GM18907 (cell line): ENCODE data around the gene RTN4RL1.
A peak's percentile ranks its signal among the peaks of the same experiment; 100 is the strongest.

Source experiments
- ATAC-seq: cut with Tn5 transposase; IDR thresholded peaks from one replicate; pipeline ENCODE4 v1.9.1; 2021; ENCODE audit warnings: mild to moderate bottlenecking, moderate library complexity; ENCODE audit not compliant: unreplicated experiment

The RTN4RL1 gene, protein sequence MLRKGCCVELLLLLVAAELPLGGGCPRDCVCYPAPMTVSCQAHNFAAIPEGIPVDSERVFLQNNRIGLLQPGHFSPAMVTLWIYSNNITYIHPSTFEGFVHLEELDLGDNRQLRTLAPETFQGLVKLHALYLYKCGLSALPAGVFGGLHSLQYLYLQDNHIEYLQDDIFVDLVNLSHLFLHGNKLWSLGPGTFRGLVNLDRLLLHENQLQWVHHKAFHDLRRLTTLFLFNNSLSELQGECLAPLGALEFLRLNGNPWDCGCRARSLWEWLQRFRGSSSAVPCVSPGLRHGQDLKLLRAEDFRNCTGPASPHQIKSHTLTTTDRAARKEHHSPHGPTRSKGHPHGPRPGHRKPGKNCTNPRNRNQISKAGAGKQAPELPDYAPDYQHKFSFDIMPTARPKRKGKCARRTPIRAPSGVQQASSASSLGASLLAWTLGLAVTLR

DNA sequence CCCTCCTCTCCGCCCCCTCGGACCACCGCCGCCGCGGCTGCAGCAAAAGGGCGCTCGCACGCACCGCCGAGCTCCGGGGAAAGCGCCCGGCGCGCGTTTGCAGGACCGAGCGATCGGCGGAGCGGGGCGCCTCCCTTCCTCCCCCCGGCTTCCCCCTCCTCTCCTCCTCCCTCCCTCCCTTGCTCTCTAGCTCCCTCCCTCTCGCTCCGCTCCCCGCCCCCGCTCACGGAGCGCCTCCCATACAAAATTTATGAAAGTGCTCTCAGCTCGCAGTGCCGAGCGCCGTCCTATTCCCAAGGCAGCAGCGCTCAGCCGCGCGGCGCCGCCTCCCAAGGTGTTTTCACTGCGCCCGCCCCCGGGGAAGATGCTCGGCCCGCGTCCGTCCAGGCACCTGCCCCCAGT lies at the start of gene RTN4RL1:
Gene RTN4RL1 (minus strand): TSS at position 115 of the 402 bp plus-strand sequence. CDS start 469 bp downstream, outside the sequence.
- ATAC-seq: no peak

- no peak for ATAC-seq
These were observed 49.8 kb upstream of the RTN4RL1 start for GRCh38 chr17:2074919-2075318.

DNA sequence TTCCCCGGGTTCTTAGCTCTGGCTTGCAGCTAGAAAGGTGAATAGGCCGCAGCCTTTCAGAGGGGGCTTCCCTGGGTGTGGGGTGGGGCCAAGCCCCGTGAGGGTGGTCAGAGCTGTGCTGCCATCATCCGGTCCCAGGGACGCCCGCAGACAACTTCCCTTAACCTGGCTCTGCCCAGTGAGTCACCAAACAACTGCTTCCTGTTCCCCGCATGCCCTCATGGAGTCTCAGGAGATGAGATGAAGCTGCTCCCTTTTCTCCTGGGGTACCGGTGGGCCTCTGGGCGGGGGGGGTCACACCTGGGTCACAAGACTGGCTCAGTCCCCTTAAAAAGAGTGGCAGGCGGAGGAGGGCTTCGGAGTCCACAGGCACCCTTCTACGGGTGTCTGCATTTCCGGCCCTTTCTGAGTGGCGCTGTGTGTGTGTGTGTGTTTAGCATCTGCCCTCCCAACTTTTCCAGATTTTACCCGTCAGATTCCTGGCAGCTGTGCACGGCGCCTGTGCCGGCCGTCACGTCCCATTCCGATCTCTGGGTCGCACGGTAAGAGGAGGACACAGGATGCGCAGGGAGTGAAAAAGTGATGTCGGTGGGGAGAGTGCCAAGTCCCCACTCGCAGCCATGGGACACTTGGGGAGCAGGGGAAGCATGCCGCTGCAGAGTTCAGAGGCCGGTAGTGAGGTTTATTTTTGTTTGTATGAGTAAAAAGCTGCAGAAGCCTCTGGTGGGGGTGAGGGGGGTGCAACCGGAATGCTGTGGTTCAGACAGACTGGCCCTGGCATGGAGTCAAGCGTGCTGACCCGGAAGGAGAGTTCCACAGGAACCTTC lies 46.5 kb upstream of the RTN4RL1 start:
- ATAC-seq: no peak

GRCh38 chr17:2071024-2071385 lies 45.9 kb upstream of the RTN4RL1 start:
- ATAC-seq: no peak

DNA sequence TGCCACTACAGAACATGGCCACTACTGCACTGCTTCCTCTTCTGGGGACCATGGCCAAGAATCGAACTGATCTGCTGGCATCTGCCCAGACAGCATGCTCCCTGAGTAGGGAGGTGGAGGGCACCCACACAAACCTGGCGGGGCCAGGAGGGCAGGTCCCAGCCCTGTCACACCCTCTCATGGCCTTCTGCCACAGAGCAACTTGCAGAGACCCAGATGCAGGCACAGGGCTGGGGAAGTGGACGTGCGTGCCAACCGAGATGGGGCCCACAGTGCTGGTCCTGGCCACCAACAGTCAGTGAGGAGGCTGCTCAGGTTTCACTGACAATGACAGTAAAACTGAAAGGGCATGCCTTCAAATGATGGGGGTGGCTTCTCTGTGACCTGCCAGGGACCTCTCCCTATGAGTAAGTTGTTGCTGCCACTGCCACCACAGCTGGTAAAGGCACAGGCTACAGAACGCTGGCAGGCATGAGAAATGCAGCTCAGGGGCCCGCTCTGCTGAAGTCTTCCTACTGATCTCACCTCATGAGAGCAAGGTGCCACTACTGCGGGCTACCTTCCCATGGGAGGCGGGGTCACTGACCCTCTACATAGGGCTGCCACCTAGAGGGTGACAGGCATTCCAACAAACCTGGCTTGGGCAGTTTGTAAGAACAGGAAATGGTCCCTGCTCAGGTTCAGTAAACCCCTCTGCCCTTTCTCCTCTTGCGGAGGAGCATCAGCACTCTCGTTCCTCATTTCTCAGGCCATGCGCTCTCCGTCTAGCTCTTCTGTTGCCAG lies 45.3 kb upstream of the RTN4RL1 start:
- ATAC-seq: peak; percentile 81

DNA sequence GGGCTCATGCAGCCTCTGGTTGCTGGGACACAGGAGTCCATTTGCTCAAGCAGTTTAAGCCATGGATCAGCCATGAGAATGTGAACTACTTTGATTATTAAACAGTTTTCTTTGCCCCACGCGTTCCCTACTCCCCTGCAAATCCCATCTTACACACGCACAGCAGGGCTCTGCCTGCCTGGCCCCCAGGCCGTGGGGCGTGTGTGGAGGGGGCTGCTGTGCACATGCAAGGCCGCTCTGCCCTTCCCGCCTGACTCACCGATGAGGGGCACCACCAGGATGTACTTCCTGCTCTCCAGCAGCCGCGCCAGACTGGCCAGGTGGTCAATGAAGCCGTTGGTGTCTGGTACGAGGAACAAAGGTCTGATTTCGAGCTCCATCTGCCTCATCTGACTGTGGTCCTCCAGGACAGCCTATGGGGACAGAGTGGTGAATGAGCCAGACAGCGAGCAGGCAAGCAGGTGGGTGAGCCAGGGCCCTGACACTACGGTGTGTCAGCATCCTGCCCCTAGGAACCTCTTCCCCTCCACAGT lies 43.5 kb upstream of the RTN4RL1 start:
- no peak for ATAC-seq

- no peak for ATAC-seq
These were observed 42.9 kb upstream of the RTN4RL1 start for GRCh38 chr17:2068031-2068518.

GRCh38 chr17:2067608-2068024 lies 42.5 kb upstream of the RTN4RL1 start:
- no peak for ATAC-seq

- no peak for ATAC-seq
These were observed 42.0 kb upstream of the RTN4RL1 start for GRCh38 chr17:2067048-2067561.

- ATAC-seq: no peak
These were observed 40.8 kb upstream of the RTN4RL1 start for GRCh38 chr17:2065949-2066400.

DNA sequence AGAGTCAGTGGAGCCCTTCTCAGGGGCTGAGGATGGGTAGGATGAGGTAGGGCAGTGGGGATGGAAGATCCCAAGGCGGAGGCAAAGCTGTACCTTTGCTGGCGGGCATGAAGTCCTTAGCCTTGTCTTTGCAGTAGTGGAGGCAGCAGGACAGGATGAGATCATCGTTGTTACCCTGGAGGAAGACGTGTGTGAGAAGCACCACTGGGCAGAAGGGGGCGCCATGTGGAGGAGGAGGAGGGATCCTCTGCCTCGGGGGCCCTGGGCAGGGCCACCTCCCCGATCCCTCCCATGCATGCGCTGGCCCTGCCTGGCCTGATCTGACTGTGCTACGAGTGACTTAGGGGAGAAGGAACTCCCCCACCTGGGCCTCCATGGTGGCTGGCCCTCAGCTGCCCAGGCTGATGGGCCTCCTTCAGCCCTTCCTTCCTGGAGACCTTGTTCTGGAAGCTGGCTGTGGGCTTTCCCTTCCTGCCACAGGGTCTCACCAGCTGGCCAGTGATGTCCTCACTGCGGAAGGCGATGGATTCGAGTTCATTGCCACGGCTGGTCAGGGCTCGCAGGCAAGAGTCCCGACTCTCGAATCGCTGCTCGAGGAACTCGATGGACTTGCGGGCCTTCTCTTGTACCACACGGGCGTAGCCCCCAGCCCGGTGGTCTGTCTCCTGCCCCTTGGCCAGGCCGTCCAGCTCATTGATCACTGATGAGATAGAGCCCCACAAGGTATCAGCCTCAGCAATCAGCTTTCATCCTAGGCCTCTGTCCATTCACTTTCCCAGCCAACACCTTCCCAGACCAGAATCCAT lies 40.0 kb upstream of the RTN4RL1 start:
- ATAC-seq: no peak

- ATAC-seq: no peak
These were observed 39.4 kb upstream of the RTN4RL1 start for GRCh38 chr17:2064520-2064971.

GRCh38 chr17:2064147-2064489 lies 39.0 kb upstream of the RTN4RL1 start:
- no peak for ATAC-seq

DNA sequence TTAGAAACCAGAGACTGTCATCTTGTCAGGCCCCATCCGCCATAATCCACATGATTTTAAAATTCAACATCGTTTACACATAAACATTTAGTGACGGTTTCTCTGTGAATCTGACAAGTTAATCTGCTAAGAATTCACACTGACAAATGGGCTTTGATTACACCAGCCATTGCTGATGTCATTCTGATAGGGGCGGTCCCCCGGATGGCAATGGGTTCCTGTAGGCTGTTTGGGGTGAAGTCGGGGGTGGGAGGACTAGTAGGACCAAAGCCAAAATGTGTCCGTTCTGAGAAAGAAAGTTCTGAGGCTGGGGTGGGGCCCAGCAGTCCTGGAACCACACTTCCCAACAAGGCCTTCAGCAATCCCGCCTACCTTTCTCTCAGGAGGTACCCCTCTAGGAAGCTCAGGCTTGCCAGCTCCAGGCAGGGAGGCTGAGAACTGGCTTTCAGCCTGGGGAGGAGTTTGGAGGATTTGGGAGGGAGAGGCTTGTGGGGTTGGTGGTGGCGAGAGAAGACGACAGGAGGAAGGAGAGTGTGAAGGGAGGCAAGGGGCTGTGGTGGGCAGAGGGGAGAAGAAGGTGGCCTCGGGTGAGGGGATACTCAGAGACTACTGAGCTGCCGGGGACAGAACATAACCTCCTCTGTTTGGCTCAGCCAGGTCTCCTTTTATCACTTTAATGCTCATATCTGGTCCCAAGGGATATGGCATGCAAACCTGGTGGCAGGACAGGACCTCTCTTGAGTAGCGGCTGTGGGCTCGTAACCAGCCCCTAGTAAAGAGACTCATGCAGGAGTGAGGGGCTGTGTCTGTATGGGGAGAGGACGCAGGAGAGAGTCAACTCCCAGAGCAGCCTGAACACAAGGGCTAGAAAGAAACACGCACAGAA lies 38.4 kb upstream of the RTN4RL1 start:
- ATAC-seq: no peak

- no peak for ATAC-seq
These were observed 37.5 kb upstream of the RTN4RL1 start for GRCh38 chr17:2062571-2063183.

- no peak for ATAC-seq
These were observed 36.4 kb upstream of the RTN4RL1 start for GRCh38 chr17:2061441-2061958.

- ATAC-seq: no peak
These were observed 35.7 kb upstream of the RTN4RL1 start for GRCh38 chr17:2060681-2061440.

DNA sequence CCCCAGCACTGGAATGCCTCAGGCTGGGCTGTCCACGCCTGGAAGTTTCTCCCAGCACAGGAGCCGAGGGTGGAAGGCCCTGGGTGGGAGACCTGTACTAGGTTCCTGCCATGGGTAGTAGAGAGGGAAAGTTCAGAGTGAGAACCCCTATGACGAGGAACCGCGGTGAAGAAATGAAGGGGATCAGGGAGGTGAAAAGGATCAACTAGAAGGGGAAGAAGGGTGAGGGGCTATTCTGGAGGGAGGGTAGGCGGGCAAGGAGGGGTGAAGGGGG lies 35.2 kb upstream of the RTN4RL1 start:
- no peak for ATAC-seq
